ENCODE results near the gene OBSL1.

OBSL1 gene

DNA sequence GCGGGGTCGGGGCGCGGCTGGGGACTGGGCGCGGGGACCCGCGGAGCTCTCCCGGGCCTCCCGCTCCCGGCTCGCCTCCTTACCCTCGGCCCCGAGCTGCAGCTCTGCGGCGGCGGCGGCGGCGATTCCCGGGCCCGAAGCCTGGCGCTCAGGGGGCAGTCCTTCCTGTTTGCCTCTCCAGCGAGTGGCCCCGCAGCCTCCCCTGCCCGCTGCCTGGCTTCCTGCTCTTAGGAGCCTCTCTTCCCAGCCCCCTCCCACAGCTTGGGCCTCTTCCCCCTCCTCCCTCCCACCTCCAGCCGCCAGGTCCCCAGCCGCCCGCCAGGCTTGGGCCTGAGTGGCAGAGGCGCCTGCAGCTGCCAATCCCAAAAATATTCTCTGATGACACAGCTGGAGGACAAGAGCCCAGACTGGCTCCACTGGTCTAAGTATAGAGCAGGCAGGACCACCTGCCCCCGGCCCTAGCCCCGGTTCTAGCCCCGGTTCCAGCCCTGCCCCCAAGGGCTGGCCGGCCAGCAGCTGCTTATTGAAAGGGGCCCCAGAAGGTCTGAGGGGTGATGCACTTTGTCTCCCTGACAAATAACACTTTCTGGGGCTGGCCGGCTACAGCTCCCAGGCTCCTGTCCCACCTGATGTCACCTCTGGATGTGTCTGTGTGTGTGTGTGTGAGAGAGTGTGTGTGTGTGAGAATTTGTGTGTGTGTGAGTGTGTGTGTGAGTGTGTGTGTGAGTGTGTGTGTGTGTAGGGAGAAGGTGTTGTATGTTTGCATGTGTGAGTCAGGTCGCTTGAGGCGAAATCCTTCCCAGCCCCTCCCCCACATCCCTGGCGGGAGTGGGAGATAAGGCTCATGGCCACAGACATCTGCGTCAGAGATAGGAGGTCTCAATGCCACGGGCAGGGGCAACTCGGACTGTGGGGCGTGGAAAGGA, at the start of gene OBSL1:
TSS of gene OBSL1 (minus strand) at position 229 of the 926 bp plus-strand sequence. CDS start 307 bp downstream, outside the sequence.
- DNase-seq: peak; percentile 83

- DNase-seq: no peak
These were observed 49.2 kb upstream of the OBSL1 start for GRCh38 chr2:219620546-219620945.

- DNase-seq: no peak
These were observed 47.9 kb upstream of the OBSL1 start for GRCh38 chr2:219619235-219619634.

- DNase-seq: no peak
These were observed 47.4 kb upstream of the OBSL1 start for GRCh38 chr2:219618733-219619122.

DNA sequence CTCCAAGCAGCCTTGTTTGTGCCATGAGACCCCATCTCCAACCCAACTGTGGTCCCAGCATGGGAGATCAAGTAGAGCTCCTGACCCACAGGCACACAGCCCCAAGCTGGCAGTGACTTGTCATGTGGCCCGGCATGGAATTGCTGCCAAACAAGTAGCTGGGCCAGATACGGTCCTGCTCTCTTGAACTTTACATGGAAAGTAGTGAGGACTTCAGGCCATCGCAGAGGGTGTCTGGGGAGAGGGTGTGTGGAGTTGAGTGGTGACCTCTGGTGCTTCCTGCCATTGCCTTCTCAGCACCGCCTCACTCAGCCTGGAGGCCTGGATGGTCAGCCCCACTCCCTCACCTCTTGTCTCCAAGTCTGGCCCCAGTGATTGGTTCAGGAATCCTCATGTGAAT, 45.2 kb upstream of the OBSL1 start:
- DNase-seq: no peak

GRCh38 chr2:219615894-219616293, 44.6 kb upstream of the OBSL1 start:
- no peak for DNase-seq

DNA sequence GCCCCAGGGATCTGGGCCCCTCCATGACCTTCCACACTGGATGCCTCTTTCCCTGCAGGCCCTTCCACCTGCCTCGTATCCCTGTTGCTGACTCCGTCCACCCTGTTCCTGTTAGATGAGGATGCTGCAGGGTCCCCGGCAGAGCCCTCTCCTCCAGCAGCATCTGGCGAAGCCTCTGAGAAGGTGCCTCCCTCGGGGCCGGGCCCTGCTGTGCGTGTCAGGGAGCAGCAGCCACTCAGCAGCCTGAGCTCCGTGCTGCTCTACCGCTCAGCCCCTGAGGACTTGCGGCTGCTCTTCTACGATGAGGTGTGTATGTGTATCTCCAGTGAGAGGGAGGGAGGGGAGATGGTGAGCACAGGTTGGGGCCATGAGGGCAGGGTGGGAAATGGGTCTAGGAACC, 43.7 kb upstream of the OBSL1 start:
- DNase-seq: no peak

GRCh38 chr2:219614076-219614860, 42.9 kb upstream of the OBSL1 start:
- DNase-seq: no peak

DNA sequence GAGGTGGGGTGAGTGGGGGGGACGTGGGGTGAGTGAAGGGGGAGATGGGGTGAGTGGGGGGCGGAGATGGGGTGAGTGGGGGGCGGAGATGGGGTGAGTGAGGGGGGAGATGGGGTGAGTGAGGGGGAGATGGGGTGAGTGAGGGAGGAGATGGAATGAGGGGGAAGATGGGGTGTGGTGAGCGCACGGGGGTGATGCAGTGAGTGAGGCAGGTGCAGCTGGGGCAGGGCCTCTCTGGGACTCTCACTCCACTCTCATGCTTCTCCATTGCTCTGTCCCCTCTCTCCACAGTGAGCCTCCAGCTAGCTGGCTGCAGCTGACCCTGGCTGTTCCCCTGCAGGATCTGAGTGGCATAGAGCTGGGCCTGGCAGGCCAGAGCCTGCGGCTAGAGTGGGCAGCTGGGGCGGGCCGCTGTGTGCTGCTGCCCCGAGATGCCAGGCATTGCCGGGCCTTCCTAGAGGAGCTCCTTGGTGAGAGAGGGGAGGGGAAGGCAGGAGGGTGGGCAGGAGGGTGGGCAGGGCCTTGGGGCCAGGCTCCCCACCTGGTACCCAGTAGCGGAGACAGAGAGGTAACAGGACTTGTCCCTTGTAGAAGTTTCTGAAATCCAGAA, 42.2 kb upstream of the OBSL1 start:
- DNase-seq: no peak

DNA sequence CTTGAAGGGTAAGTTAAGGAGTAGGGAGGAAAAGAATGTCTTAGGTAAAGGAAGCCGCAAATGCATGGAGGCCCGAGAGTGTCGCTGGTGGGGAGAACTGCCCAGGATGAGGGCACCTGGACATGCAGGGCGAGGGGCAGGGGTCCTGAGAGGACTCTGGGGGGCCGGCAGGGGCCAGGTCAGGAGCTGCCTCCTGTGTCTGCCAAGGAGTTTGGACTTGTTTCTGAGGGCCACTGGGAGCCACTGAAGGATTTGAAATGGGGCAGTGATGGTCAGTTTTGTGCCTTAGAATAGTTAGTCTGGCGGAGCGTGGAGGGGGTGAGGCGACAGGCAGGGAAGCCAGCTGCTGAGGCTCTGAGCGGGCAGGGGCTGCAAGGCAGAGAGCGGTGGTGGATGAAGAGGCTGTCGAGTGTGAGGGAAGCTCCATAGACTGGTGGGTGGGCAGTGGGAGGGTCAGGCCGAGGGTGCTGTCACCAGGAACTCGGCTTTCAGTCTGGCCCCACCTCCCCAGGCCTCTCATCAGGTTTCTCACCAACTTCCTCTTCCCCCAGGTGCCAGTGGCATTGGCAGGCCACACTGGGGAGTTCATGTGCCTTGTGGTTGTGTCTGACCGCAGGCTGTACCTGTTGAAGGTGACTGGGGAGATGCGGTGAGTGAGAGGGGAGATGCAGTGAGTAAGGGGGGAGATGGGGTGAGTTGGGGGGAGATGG, 41.4 kb upstream of the OBSL1 start:
- DNase-seq: no peak

DNA sequence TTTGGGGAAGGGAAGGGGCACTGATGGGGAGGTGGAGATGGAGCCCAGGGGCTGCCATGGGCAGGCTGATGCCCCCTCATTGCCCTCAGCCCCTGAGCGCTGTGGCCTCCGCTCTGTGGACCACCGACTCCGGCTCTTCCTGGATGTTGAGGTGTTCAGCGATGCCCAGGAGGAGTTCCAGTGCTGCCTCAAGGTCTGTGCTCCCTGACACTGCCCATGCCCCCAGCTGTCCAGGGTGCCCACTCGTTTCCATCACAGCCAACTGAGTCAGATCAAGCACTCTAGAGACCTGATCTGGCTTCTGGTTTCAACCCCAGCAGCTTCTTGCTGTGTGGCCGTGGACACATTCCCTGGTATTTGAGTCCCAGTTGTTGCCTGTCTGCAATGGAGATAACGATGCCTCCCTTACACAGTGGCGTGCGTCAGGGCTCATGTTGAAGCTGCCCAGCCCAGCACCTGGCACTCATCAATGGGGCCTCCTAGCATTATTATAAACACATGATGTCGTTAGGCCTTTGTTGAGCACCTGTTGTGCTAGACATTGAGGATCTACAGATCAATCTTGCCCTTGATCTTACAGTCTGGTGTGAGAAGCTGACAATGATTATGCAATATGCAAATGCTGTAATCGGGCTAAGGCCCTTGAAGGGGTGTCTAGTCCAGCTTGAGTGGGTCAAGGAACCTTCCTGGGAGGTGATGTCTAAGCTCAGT, 40.7 kb upstream of the OBSL1 start:
- DNase-seq: no peak

DNA sequence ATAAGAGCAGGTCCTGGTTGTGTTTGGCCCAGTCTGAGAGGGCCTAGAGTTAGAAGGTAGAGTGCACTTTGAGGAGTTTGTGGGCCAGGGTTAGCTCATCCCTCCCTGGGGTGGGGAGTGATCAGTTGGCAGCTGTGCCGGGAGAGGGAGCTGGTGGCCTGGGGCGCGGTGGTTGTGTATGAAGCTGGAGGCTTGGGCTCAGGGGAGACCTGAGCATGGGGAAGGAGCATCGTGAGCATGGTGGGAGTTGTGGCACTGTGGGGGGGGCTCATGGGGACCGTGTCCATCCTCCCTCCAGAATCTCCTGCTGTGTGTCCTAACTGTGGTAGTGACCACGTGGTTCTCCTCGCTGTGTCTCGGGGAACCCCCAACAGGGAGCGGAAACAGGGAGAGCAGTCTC, 40.0 kb upstream of the OBSL1 start:
- no peak for DNase-seq

- no peak for DNase-seq
These were observed 37.9 kb upstream of the OBSL1 start for GRCh38 chr2:219609149-219609750.

GRCh38 chr2:219608399-219608964, 37.1 kb upstream of the OBSL1 start:
- no peak for DNase-seq

DNA sequence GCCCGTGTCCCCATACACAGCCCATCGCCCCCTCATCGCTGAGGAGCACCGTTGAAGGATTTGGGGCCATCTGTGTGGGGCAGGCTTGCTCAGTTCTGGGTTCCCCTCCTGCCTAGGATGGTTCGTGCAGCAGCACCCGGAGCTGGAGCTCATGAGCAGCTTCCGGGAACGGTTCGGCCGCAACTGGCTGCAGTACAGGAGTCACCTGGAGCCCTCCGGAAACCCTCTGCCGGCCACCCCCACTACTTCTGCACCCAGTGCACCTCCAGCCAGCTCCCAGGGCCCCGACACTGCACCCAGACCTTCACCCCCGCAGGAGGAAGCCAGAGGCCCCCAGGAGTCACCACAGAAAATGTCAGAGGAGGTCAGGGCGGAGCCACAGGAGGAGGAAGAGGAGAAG, 36.6 kb upstream of the OBSL1 start:
- DNase-seq: no peak

- DNase-seq: no peak
These were observed 34.2 kb upstream of the OBSL1 start for GRCh38 chr2:219605607-219605954.

DNA sequence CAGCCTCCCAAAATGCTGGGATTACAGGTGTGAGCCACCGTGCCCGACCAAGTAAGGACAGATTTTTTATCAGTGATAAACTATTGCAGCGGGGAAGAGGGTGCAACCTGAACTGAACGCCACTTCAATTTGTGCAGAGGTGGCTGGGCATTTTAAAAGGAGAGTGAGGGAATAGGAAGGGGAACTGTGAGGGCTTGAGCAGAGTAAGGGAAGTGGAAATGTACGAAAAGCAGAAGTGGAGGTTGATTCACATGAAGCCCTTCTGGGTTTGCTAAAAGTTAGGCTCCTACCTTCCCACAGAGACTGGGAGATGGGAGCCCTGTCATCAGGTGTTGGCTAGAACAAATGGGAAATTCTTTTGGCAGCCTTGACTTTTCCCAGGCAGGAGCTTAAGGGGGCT, 32.4 kb upstream of the OBSL1 start:
- DNase-seq: peak; percentile 60

- DNase-seq: no peak
These were observed 27.2 kb upstream of the OBSL1 start for GRCh38 chr2:219598308-219599078.

DNA sequence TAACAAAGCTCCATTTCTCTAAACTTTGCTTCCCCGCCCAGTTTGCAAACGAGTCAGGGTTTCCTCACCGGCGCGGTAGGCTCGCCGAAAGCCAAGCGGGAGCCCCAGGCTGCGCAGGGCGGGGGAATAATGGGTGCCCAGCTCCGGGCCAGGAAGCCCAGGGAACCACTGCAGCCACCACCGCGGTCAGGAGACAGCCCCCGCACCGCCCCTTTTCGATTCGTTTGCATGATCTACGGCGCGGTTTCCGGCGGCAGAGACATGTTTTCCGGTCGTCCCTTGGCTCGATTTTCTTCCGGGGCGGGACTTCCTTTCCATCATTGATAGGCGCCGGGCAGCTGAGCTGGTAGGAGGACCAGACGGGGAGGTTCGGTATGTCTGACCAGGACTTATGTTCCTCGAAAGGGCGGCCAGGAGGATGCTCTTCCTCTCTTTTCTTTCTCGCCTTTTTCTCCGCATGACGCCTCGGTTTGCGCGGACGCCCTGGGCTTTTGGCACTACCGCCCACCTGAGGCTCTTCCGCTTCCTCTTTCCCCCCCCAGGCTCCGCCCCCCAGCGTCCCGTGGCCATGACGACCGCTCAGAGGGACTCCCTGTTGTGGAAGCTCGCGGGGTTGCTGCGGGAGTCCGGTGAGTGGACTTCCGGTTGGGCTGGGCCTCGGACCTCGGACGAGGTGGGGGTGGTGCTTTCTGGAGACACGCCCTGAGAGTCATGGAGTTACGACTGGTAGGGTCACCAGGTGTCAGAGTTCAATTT, 26.4 kb upstream of the OBSL1 start, which contains the start of gene STK11IP:
TSS of gene STK11IP (plus strand) at position 306 of the 756 bp plus-strand sequence. CDS start at position 569, 263 bp downstream.
- peak; percentile 88 for DNase-seq
